Measurements from ENCODE around the gene OR10A4.

OR10A4 gene

GRCh38 chr11:6843670-6844069, 32.8 kb upstream of the OR10A4 start:
- TF ChIP-seq ZNF530 (tag by site-specific recombination; IDR thresholded peaks at IDR 0.05; ENCODE audit: low read depth) (no peak), ZNF654 (tag by site-specific recombination; IDR thresholded peaks at IDR 0.05; ENCODE audit: low read depth) (no peak), ZNF701 (tag by site-specific recombination; IDR thresholded peaks at IDR 0.05) (no peak), ZNF623 (tag by site-specific recombination; IDR thresholded peaks at IDR 0.05) (no peak), ZSCAN18 (tag by site-specific recombination; IDR thresholded peaks at IDR 0.05) (no peak), ZNF133 (tag by site-specific recombination; IDR thresholded peaks at IDR 0.05) (no peak), ATF2 (tag by site-specific recombination; IDR thresholded peaks at IDR 0.05; ENCODE audit: low read depth) (no peak), ZNF19 (tag by site-specific recombination; IDR thresholded peaks at IDR 0.05; ENCODE audit: low read depth) (no peak)
- H3K27ac ChIP-seq (ENCODE audit: extremely low read depth, low read depth, low read length) = no peak overlapping the region
- POLR2A ChIA-PET = no interaction called here
- CTCF ChIA-PET = interaction anchor here (0.6 kb wide), 1 partner anchor 93 kb away, joined by 3 read pairs; no protein-coding TSS in a partner anchor
- H3K4me1 ChIP-seq (ENCODE audit: control insufficient read depth, insufficient read depth, low read length) = no peaks in the 10 kb centered on the region
- no peaks in the 10 kb centered on the region for H3K9me3 ChIP-seq (ENCODE audit: control insufficient read depth, insufficient read depth, low read depth, low read length)
- H3K36me3 ChIP-seq (ENCODE audit: control insufficient read depth in 2 of 2, insufficient read depth in 1 of 2, low read length in 2 of 2) = no peaks in the 10 kb centered on the region
- no peak overlapping the region for H3K4me3 ChIP-seq (ENCODE audit: low read depth, low read length)

- H3K4me1 ChIP-seq (ENCODE audit: control insufficient read depth, insufficient read depth, low read length) = no peaks in the 10 kb centered on the region
- no peak overlapping the region for H3K4me3 ChIP-seq (ENCODE audit: low read depth, low read length)
- no peaks in the 10 kb centered on the region for H3K9me3 ChIP-seq (ENCODE audit: control insufficient read depth, insufficient read depth, low read depth, low read length)
- ChIA-PET CTCF (no interaction called here), POLR2A (no interaction called here)
- H3K27ac ChIP-seq (ENCODE audit: extremely low read depth, low read depth, low read length) = no peak overlapping the region
- TF ChIP-seq ZNF350 (tag by site-specific recombination; IDR thresholded peaks at IDR 0.05) (no peak), KLF1 (tag by site-specific recombination; IDR thresholded peaks at IDR 0.05) (peak; percentile 58; the same call in 1 of the 2 replicates), ZNF704 (tag by site-specific recombination; IDR thresholded peaks at IDR 0.05) (no peak)
- no peaks in the 10 kb centered on the region for H3K36me3 ChIP-seq (ENCODE audit: control insufficient read depth in 2 of 2, insufficient read depth in 1 of 2, low read length in 2 of 2)
Observed at GRCh38 chr11:6844356-6844755, 32.1 kb upstream of the OR10A4 start.

GRCh38 chr11:6845383-6845782, 31.0 kb upstream of the OR10A4 start, which contains the start of gene OR10A5:
TSS of gene OR10A5 (plus strand) at chr11:6845683. CDS start at chr11:6845683, 0 bp downstream.
- ChIA-PET CTCF (no interaction called here), POLR2A (no interaction called here)

More at GRCh38 chr11:6845383-6845782, 31.0 kb upstream of the OR10A4 start, which contains the start of gene OR10A5:
- no peak within 1 kb of the TSS for H3K4me3 ChIP-seq (ENCODE audit: low read depth, low read length)
- no peak within 1 kb of the TSS for H3K27ac ChIP-seq (ENCODE audit: extremely low read depth, low read depth, low read length)
- no peaks in the 10 kb centered on the region for H3K36me3 ChIP-seq (ENCODE audit: control insufficient read depth in 2 of 2, insufficient read depth in 1 of 2, low read length in 2 of 2)
- TF ChIP-seq ZBTB17 (tag by site-specific recombination; IDR thresholded peaks at IDR 0.05) (no peak), ZNF449 (tag by site-specific recombination; IDR thresholded peaks at IDR 0.05) (no peak), ZNF654 (tag by site-specific recombination; IDR thresholded peaks at IDR 0.05; ENCODE audit: low read depth) (no peak), ZNF785 (tag by site-specific recombination; IDR thresholded peaks at IDR 0.05) (no peak), ZFHX2 (tag by site-specific recombination; conservative IDR thresholded peaks at IDR 0.05) (no peak), PATZ1 (tag by site-specific recombination; IDR thresholded peaks at IDR 0.05) (no peak), SALL2 (tag by site-specific recombination; IDR thresholded peaks at IDR 0.05; ENCODE audit: borderline replicate concordance) (no peak), GFI1B (tag by site-specific recombination; IDR thresholded peaks at IDR 0.05) (no peak), ZSCAN16 (tag by site-specific recombination; IDR thresholded peaks at IDR 0.05) (no peak), ZNF184 (tag by site-specific recombination; IDR thresholded peaks at IDR 0.05) (no peak), ZNF510 (tag by site-specific recombination; IDR thresholded peaks at IDR 0.05; ENCODE audit: insufficient replicate concordance) (no peak)
- no peaks in the 10 kb centered on the region for H3K4me1 ChIP-seq (ENCODE audit: control insufficient read depth, insufficient read depth, low read length)
- H3K9me3 ChIP-seq (ENCODE audit: control insufficient read depth, insufficient read depth, low read depth, low read length) = no peaks in the 10 kb centered on the region
